Ovary (tissue), 3 donors: ENCODE data around the gene INPP5A.

ENCODE experiments used
- CTCF ChIP-seq, 3 donors: fragments of 450-650 bp in 2 of 3; fragments of 200-600 bp in 1 of 3; IDR thresholded peaks; one replicate each; pipeline versions ENCODE4 v1.5.1 to v1.8.0; 2016 to 2022; ENCODE audit warnings: antibody characterized with exemption in 3 of 3, mild to moderate bottlenecking in 1 of 3
- POLR2A ChIP-seq: fragments of 450-650 bp; IDR thresholded peaks from one replicate; pipeline ENCODE4 v1.6.1; 2017; ENCODE audit warnings: antibody characterized with exemption, mild to moderate bottlenecking, moderate library complexity
- donor health status: DM: no; HTN: no; CAD: no.

GRCh38 chr10:132539431-132539839 lies 1.8 kb downstream of the INPP5A start:
- TF ChIP-seq POLR2A (no peak), CTCF (IDR thresholded peaks at IDR 0.05) (no peak)
